ENCODE data around the gene VAV3.
"Not testable (repeated sequence)": the region's sequence is repeated elsewhere in the genome, so short reads cannot be mapped to it uniquely, and the experiment has no call there.

VAV3 gene

DNA sequence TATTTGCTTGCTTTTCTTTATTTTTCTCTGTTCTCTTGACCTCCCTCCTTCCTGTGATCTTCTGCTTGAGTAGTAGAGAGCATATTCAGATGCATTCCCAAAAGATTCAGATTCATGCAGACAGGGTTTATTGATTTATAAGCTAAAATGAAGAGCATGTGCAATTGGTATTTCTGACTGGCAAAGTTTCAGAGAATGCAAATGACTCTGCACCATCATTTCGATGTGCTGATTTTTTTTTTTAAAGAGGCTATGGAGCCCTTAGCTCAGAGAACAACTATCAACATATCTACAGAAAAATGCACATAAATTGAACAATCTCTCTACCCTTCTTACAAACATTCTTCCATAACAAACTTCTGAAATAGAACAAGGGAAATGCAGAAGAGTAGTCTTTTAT lies 312.0 kb downstream of the VAV3 start:
- no peak for DNase-seq (ENCODE audit: low read depth, low spot score)

- not testable (repeated sequence) for DNase-seq (ENCODE audit: low read depth, low spot score)
Observed at GRCh38 chr1:107650825-107651224, 314.2 kb downstream of the VAV3 start.

DNA sequence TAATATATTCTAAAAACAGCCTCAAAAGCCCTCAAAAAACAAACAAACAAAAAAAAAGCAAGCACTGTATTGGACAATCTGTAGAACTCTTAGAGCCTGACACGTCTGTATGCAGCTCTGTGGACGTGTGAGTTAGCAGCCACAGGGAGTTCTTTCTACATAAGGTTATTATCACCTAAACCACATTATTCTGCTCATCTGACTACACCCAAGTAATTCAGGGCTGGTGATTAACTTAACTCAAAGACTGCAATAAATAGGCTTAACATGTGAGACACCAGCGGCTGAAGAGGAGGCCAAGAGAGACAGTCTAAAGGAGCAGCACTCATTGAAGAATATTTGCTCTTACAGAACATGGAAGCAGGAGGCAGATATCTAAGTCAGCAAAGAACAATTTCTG lies 316.0 kb downstream of the VAV3 start:
- no peak for DNase-seq (ENCODE audit: low read depth, low spot score)

DNA sequence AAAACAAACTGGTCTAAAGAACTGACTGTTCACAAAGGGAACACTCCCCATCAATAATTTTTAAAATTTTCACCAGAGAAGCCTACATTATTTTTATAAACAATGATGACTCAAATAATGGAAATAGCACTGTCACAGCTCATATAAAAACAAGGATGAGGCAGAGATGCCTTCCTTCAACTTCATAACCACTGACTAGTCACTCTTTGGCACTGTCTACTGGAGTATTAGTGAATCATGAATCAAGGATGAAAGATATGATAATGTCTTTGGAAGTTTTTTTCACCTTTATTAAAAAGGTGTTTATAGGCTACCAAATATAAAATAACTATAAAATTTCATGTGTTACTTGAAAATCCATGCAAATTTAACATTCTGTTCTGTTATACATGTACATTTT lies 316.9 kb downstream of the VAV3 start:
- DNase-seq (ENCODE audit: low read depth, low spot score): no peak

- DNase-seq (ENCODE audit: low read depth, low spot score): no peak
Observed at GRCh38 chr1:107647012-107647411, 318.0 kb downstream of the VAV3 start.

GRCh38 chr1:107643766-107644165 lies 321.2 kb downstream of the VAV3 start:
- no peak for DNase-seq (ENCODE audit: low read depth, low spot score)

DNA sequence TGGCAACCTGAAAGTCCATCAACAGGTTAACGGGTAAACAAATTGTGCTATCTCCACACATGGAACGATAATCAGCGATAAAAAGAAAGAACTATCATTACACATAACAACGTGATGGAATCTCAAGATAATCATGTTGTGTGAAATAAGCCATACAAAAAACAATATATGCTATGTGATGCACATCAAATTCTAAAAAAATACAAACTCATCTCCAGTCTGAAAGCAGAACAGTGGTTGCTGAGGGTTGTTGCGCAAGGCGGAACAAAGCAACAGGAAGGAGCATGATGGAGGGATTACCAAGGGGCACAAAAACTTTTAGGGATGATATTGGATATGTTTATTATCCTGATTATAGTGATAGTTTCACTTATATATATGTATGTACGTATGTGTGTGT lies 324.8 kb downstream of the VAV3 start:
- DNase-seq (ENCODE audit: low read depth, low spot score): no peak

DNA sequence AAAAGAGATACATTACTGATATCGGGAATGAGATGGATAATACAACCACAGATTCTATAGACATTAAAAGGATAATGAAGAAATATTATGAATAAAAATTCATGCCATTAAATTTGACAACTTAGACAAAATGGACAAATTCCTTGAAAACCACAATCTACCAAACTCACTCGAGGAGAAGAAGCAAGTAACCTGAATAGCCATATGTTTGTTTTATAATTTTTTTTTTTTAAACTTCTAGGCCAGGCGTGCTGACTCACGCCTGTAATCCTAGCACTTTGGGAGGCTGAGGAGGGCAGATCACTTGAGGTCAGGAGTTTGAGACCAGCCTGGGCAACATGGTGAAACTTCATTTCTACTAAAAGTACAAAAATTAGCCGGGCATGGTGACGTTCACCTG lies 327.9 kb downstream of the VAV3 start:
- DNase-seq (ENCODE audit: low read depth, low spot score): no peak

GRCh38 chr1:107633596-107633995 lies 331.4 kb downstream of the VAV3 start:
- no peak for DNase-seq (ENCODE audit: low read depth, low spot score)

DNA sequence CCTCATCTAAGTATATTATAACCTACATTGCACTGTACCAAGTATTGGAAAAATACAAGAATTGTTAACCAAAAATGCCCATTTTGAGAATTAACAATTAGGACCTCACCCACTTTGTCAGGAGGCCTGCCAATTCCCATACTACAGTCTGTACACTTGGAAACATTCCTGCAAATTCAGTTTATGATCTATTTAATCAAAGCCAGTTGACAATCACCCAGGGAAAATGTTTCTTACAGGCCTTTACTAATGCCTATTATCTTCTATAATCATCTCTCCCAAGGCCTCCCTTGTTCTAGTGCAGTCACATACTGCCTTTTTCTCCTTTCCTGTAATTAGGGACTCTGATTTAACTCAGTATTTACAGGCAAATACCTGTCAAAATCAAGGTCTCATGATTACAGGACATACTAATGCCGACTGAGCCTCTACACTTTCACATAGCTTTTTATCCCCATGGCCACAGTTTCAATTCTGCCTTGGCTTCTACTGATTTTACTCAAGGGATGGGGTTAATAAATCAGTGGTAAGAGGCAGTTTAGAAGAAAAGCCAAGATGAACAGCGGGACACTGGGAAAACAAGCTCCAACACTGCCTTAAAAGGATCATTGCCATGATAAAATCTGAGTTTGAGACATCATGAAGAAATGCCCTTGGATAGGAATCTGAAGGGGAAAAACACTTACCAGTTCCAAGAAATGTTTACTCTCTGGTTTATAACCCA lies 338.7 kb downstream of the VAV3 start:
- no peak for DNase-seq (ENCODE audit: low read depth, low spot score)

DNA sequence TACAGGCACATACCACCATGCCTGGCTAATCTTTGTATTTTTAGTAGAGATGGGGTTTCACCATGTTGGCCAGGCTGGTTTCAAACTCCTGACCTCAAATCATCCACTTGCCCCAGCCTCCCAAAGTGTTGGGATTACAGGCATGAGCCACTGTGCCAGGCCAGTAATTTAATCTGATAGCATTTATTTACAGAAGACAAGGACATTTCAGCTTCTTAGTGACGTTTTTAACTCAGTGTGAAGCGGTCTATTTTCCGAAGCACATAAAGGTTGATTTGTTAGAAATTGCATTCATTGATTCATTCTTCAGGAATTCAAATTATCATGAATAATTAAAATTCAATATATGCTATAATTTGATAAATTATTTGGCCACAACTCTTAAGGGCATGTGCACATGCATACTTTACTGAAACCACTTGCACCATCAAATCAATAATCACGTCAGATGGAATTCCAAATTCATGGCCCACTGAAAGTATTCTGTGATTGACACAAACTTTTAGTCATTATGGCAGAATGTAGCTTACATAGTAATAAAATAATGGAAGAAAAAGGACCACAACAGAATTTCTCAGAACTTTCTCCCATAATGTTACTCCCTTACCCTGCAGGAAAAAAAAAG lies 339.5 kb downstream of the VAV3 start:
- DNase-seq (ENCODE audit: low read depth, low spot score): no peak

- DNase-seq (ENCODE audit: low read depth, low spot score): no peak
Observed at GRCh38 chr1:107623431-107623830, 341.5 kb downstream of the VAV3 start.

DNA sequence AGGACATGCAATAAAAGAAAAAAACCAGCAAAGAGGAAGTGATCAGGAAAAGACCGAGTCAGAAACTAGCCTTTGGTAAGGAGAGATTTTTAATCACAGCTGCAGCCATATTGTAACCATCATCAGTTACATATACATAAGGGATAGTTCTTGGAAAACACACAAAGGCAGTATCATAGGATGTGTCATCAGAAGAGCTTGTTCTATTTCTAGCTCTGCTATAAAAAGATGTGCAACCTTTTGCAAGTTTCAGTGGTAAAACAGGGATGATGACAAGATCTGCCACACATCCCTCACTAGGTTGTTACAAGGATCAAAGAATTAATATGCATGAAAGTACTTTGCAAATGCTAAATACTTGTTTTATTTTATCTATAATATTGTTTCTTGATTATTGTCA lies 342.0 kb downstream of the VAV3 start:
- no peak for DNase-seq (ENCODE audit: low read depth, low spot score)

- no peak for DNase-seq (ENCODE audit: low read depth, low spot score)
Observed at GRCh38 chr1:107622535-107622934, 342.4 kb downstream of the VAV3 start.

- DNase-seq (ENCODE audit: low read depth, low spot score): no peak
Observed at GRCh38 chr1:107620753-107621152, 344.2 kb downstream of the VAV3 start.

GRCh38 chr1:107618539-107618938 lies 346.4 kb downstream of the VAV3 start:
- DNase-seq (ENCODE audit: low read depth, low spot score): no peak

- no peak for DNase-seq (ENCODE audit: low read depth, low spot score)
Observed at GRCh38 chr1:107617921-107618320, 347.1 kb downstream of the VAV3 start.

GRCh38 chr1:107617456-107617855 lies 347.5 kb downstream of the VAV3 start:
- DNase-seq (ENCODE audit: low read depth, low spot score): no peak

GRCh38 chr1:107609808-107610207 lies 355.2 kb downstream of the VAV3 start:
- no peak for DNase-seq (ENCODE audit: low read depth, low spot score)

- no peak for DNase-seq (ENCODE audit: low read depth, low spot score)
Observed at GRCh38 chr1:107604825-107605224, 360.2 kb downstream of the VAV3 start.

- no peak for DNase-seq (ENCODE audit: low read depth, low spot score)
Observed at GRCh38 chr1:107600607-107601160, 364.3 kb downstream of the VAV3 start.

DNA sequence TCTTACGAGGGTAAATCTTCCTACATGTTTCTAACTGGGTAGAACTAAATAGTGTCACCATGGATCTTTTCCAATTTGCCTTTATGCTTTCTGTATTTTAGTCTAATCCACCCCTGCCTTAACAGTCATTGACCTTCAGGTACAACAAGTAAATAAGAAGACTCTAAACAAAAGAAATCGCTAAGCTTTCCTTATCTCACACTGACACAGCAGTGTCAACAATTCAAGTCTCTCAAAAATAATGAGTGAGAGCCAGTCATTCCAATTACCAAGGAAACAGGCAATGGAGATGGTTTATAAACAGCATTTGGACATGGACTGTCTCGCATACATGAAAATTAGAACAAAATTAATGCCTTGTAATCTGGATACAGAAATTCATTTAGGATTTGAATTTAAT lies 365.8 kb downstream of the VAV3 start:
- no peak for DNase-seq (ENCODE audit: low read depth, low spot score)

- DNase-seq (ENCODE audit: low read depth, low spot score): no peak
Observed at GRCh38 chr1:107597290-107597689, 367.7 kb downstream of the VAV3 start.

All from iPS DF 19.7 (cell line).